Activated CD8-positive, alpha-beta memory T cell treated with anti-CD3 and anti-CD28 coated beads, Interleukin-2, amount 10 ng/mL, durations not matched to agents 7 days and 5 days (primary cell): ENCODE measurements around the gene TTBK2. TPM values are rescaled to one million over a fixed set of nuclear protein-coding genes. Genes with fewer than 3 reads are reported as not detected.

Source experiments
- ATAC-seq: fragments of 150-1000 bp; cut with Tn5 transposase; one replicate; pipeline ENCODE4 v1.10.0; 2021; ENCODE audit warnings: moderate library complexity
- CTCF ChIA-PET: fragments of 350-600 bp; sonication (Branson Sonifier 250); formaldehyde crosslinking; loops from one replicate; lab custom pipeline; 2021; ENCODE audit warnings: antibody characterized with exemption; lab: Charles Lee
- DNase-seq: peaks from one replicate; pipeline ENCODE4 v3.0.0-alpha.2; 2020
- H3K27ac Mint-ChIP-seq: one replicate; pipeline ENCODE4 v1.8.0; 2021; ENCODE audit warnings: mild to moderate bottlenecking, mixed read lengths
- H3K27me3 Mint-ChIP-seq: one replicate; pipeline ENCODE4 v1.8.0; 2021; ENCODE audit warnings: mixed read lengths
- H3K36me3 Mint-ChIP-seq: one replicate; pipeline ENCODE4 v1.8.0; 2021; ENCODE audit warnings: mild to moderate bottlenecking, mixed read lengths
- H3K4me1 Mint-ChIP-seq: one replicate; pipeline ENCODE4 v1.8.0; 2021; ENCODE audit warnings: mixed read lengths
- H3K4me3 Mint-ChIP-seq: one replicate; pipeline ENCODE4 v1.8.0; 2021; ENCODE audit warnings: mild to moderate bottlenecking, moderate library complexity, mixed read lengths
- H3K9me3 Mint-ChIP-seq: one replicate; pipeline ENCODE4 v1.8.0; 2022; ENCODE audit warnings: low read depth, mixed read lengths
- total RNA-seq, 2 experiments: library from RNA; stranded (reverse); gene quantifications; one replicate each; pipeline ENCODE4 v1.2.3, GENCODE V29; 2021

TTBK2 gene
- total RNA-seq, 2 experiments from 2014 or later, result 12.9 to 20.0 TPM

GRCh38 chr15:42843699-42844098 lies 76.9 kb downstream of the TTBK2 start:
- no peaks in the 10 kb centered on the region for H3K9me3 Mint-ChIP-seq
- CTCF ChIA-PET, result no interaction called here
- no peak for DNase-seq

GRCh38 chr15:42836251-42836650 lies 84.3 kb downstream of the TTBK2 start:
- Mint-ChIP-seq H3K27me3 (no peaks in the 10 kb centered on the region), H3K36me3 (no peaks in the 10 kb centered on the region), H3K27ac (no peak overlapping the region), H3K9me3 (no peaks in the 10 kb centered on the region), H3K4me1 (no peaks in the 10 kb centered on the region), H3K4me3 (no peak overlapping the region)
- CTCF ChIA-PET, result interaction anchor here (0.9 kb wide), 1 partner anchor 90 kb away, joined by 3 read pairs; no protein-coding TSS in a partner anchor
- DNase-seq (no peak), ATAC-seq (no peak)

More at GRCh38 chr15:42843699-42844098, 76.9 kb downstream of the TTBK2 start:
- H3K4me1 Mint-ChIP-seq, result no peaks in the 10 kb centered on the region
- H3K27ac Mint-ChIP-seq, result no peak overlapping the region
- no peaks in the 10 kb centered on the region for H3K27me3 Mint-ChIP-seq
- no peak for ATAC-seq
- no peak overlapping the region for H3K4me3 Mint-ChIP-seq
- H3K36me3 Mint-ChIP-seq, result peaks cover 3% of the 10 kb centered on the region

GRCh38 chr15:42832576-42832975 lies 88.0 kb downstream of the TTBK2 start:
- no peak overlapping the region for H3K4me3 Mint-ChIP-seq
- DNase-seq (no peak), ATAC-seq (no peak)
- H3K4me1 Mint-ChIP-seq, result no peaks in the 10 kb centered on the region
- no peaks in the 10 kb centered on the region for H3K27me3 Mint-ChIP-seq
- H3K36me3 Mint-ChIP-seq, result no peaks in the 10 kb centered on the region
- no peaks in the 10 kb centered on the region for H3K9me3 Mint-ChIP-seq
- H3K27ac Mint-ChIP-seq, result no peak overlapping the region
- CTCF ChIA-PET, result no interaction called here

GRCh38 chr15:42826251-42826890 lies 94.2 kb downstream of the TTBK2 start:
- no peaks in the 10 kb centered on the region for H3K9me3 Mint-ChIP-seq
- H3K27me3 Mint-ChIP-seq, result no peaks in the 10 kb centered on the region
- CTCF ChIA-PET, result interaction anchor here (1.2 kb wide), 1 partner anchor 8 kb away, joined by 5 read pairs; no protein-coding TSS in a partner anchor
- no peak overlapping the region for H3K4me3 Mint-ChIP-seq
- H3K4me1 Mint-ChIP-seq, result peaks cover 3% of the 10 kb centered on the region
- no peak overlapping the region for H3K27ac Mint-ChIP-seq
- no peak for DNase-seq
- peaks cover 12% of the 10 kb centered on the region for H3K36me3 Mint-ChIP-seq
- ATAC-seq, result no peak

- no peak overlapping the region for H3K4me3 Mint-ChIP-seq
- H3K9me3 Mint-ChIP-seq, result no peaks in the 10 kb centered on the region
- peaks cover 12% of the 10 kb centered on the region for H3K36me3 Mint-ChIP-seq
- DNase-seq (no peak), ATAC-seq (no peak)
- CTCF ChIA-PET, result interaction anchor here (1.2 kb wide), 1 partner anchor 8 kb away, joined by 5 read pairs; no protein-coding TSS in a partner anchor
- H3K27ac Mint-ChIP-seq, result no peak overlapping the region
- H3K27me3 Mint-ChIP-seq, result no peaks in the 10 kb centered on the region
- peaks cover 3% of the 10 kb centered on the region for H3K4me1 Mint-ChIP-seq
Observed at GRCh38 chr15:42825599-42825998, 95.0 kb downstream of the TTBK2 start.

GRCh38 chr15:42820811-42821210 lies 99.8 kb downstream of the TTBK2 start:
- no peak overlapping the region for H3K4me3 Mint-ChIP-seq
- no peaks in the 10 kb centered on the region for H3K27me3 Mint-ChIP-seq
- no peaks in the 10 kb centered on the region for H3K4me1 Mint-ChIP-seq
- DNase-seq (no peak), ATAC-seq (no peak)
- CTCF ChIA-PET, result no interaction called here
- no peak overlapping the region for H3K27ac Mint-ChIP-seq
- H3K36me3 Mint-ChIP-seq, result peaks cover 14% of the 10 kb centered on the region
- no peaks in the 10 kb centered on the region for H3K9me3 Mint-ChIP-seq

GRCh38 chr15:42819786-42820185 lies 100.8 kb downstream of the TTBK2 start:
- no peak for DNase-seq
- Mint-ChIP-seq H3K36me3 (peaks cover 10% of the 10 kb centered on the region), H3K27me3 (no peaks in the 10 kb centered on the region), H3K9me3 (no peaks in the 10 kb centered on the region), H3K4me3 (no peak overlapping the region), H3K4me1 (no peaks in the 10 kb centered on the region), H3K27ac (no peak overlapping the region)
- no peak for ATAC-seq
- CTCF ChIA-PET, result no interaction called here

- no peaks in the 10 kb centered on the region for H3K9me3 Mint-ChIP-seq
- no peaks in the 10 kb centered on the region for H3K27me3 Mint-ChIP-seq
- no peak overlapping the region for H3K27ac Mint-ChIP-seq
- ATAC-seq (no peak), DNase-seq (no peak)
- H3K36me3 Mint-ChIP-seq, result peaks cover 5% of the 10 kb centered on the region
- no peak overlapping the region for H3K4me3 Mint-ChIP-seq
- no peaks in the 10 kb centered on the region for H3K4me1 Mint-ChIP-seq
- CTCF ChIA-PET, result interaction anchor here (0.6 to 0.8 kb wide), 2 partner anchors 21 to 34 kb away, joined by 3 read pairs; no protein-coding TSS in a partner anchor
Observed at GRCh38 chr15:42811433-42811832, 109.1 kb downstream of the TTBK2 start.

- CTCF ChIA-PET, result interaction anchor here (1.1 kb wide), 1 partner anchor 115 kb away, joined by 3 read pairs; no protein-coding TSS in a partner anchor
- ATAC-seq (no peak), DNase-seq (no peak)
- H3K27ac Mint-ChIP-seq, result no peak overlapping the region
- no peaks in the 10 kb centered on the region for H3K4me1 Mint-ChIP-seq
- H3K4me3 Mint-ChIP-seq, result no peak overlapping the region
- H3K27me3 Mint-ChIP-seq, result no peaks in the 10 kb centered on the region
- no peaks in the 10 kb centered on the region for H3K9me3 Mint-ChIP-seq
- H3K36me3 Mint-ChIP-seq, result peaks cover 3% of the 10 kb centered on the region
Observed at GRCh38 chr15:42808913-42809312, 111.7 kb downstream of the TTBK2 start.

GRCh38 chr15:42805266-42805665 lies 115.3 kb downstream of the TTBK2 start:
- Mint-ChIP-seq H3K36me3 (no peaks in the 10 kb centered on the region), H3K27ac (no peak overlapping the region), H3K4me1 (no peaks in the 10 kb centered on the region), H3K27me3 (no peaks in the 10 kb centered on the region), H3K4me3 (no peak overlapping the region), H3K9me3 (no peaks in the 10 kb centered on the region)
- DNase-seq (no peak), ATAC-seq (no peak)
- CTCF ChIA-PET, result no interaction called here

GRCh38 chr15:42804739-42805138 lies 115.8 kb downstream of the TTBK2 start:
- H3K9me3 Mint-ChIP-seq, result no peaks in the 10 kb centered on the region
- CTCF ChIA-PET, result no interaction called here
- H3K27ac Mint-ChIP-seq, result no peak overlapping the region
- DNase-seq (no peak), ATAC-seq (no peak)
- H3K27me3 Mint-ChIP-seq, result no peaks in the 10 kb centered on the region
- H3K36me3 Mint-ChIP-seq, result no peaks in the 10 kb centered on the region
- no peak overlapping the region for H3K4me3 Mint-ChIP-seq
- no peaks in the 10 kb centered on the region for H3K4me1 Mint-ChIP-seq

- Mint-ChIP-seq H3K9me3 (no peaks in the 10 kb centered on the region), H3K27me3 (no peaks in the 10 kb centered on the region), H3K36me3 (peaks cover 1% of the 10 kb centered on the region), H3K4me3 (no peak overlapping the region), H3K27ac (no peak overlapping the region), H3K4me1 (no peaks in the 10 kb centered on the region)
- no peak for ATAC-seq
- CTCF ChIA-PET, result no interaction called here
- DNase-seq, result no peak
Observed at GRCh38 chr15:42803436-42803835, 117.1 kb downstream of the TTBK2 start.

GRCh38 chr15:42802168-42802567 lies 118.4 kb downstream of the TTBK2 start:
- ATAC-seq (no peak), DNase-seq (no peak)
- Mint-ChIP-seq H3K27me3 (no peaks in the 10 kb centered on the region), H3K4me3 (no peak overlapping the region), H3K9me3 (no peaks in the 10 kb centered on the region), H3K36me3 (peaks cover 1% of the 10 kb centered on the region), H3K27ac (no peak overlapping the region), H3K4me1 (peaks cover under 1% of the 10 kb centered on the region)
- CTCF ChIA-PET, result no interaction called here

GRCh38 chr15:42800731-42801474 lies 119.7 kb downstream of the TTBK2 start:
- no peak for DNase-seq

More at GRCh38 chr15:42800731-42801474, 119.7 kb downstream of the TTBK2 start:
- Mint-ChIP-seq H3K4me1 (peaks cover 13% of the 10 kb centered on the region), H3K4me3 (no peak overlapping the region), H3K36me3 (peaks cover 1% of the 10 kb centered on the region), H3K27ac (no peak overlapping the region), H3K27me3 (no peaks in the 10 kb centered on the region), H3K9me3 (no peaks in the 10 kb centered on the region)
- CTCF ChIA-PET, result interaction anchor here (0.6 kb wide), 1 partner anchor 71 kb away, joined by 3 read pairs; no protein-coding TSS in a partner anchor
- no peak for ATAC-seq
